CD4-positive, alpha-beta T cell treated with Interleukin-4 for 1 hour (primary cell): ENCODE data around the gene SPTBN5.

ENCODE experiments used
- DNase-seq, 2 donors: peaks; one replicate each; pipeline ENCODE4 v3.0.0-alpha.2; 2020 to 2022

Gene SPTBN5

DNA sequence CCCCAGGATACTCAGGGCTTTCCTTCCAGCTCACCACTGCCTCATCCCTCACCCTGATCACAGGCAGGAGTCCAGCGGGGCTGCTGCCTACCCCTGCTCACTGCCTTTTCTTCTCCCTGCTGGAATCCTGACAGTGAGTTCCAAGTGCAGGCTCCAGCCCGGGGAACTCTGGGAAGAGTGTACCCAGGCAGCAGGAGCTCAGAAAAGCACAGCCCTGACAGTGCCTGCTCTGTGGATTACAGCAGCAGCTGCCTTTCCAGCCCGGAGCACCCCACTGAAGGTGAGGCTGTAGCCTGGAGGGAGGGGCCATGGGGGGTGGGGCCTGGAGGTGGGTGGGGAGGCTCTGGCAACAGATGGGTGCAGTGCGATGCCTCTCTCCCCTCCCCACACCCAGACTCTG is 72.0 kb downstream of the SPTBN5 start:
- DNase-seq, result no peak

- DNase-seq, result no peak
Observed at GRCh38 chr15:41820791-41821423, 72.9 kb downstream of the SPTBN5 start.

DNA sequence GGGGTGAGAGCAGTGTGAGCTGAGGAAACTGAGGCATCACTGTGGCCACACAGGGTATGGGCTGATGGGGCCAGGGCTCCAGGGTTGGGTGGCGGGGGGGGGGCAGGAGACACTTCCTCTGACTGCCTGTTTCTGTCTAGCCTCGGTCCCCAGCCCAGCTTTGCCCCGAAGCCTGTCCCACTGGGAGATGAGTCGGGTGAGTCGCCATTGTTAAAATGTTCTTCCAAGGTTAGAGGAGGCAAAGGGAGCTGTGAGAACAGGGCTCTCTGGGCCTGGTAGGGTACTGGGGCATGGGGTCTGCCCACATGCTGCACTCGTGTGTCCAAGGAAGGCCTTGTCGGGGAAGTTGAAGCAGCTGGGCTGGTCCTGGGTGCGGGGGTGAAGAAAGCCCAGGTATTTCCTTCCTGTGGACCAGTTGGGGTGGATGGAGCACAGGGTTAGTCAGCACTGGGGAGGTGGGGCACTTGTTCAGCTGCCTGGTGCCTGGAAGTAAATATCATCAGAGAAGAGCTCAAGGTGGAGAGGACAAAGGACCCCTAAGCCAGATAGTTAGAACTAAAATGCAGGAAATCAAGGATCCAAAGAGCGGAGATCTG is 74.3 kb downstream of the SPTBN5 start:
- DNase-seq, result no peak

- DNase-seq, result no peak
Observed at GRCh38 chr15:41817781-41818180, 76.1 kb downstream of the SPTBN5 start.

DNA sequence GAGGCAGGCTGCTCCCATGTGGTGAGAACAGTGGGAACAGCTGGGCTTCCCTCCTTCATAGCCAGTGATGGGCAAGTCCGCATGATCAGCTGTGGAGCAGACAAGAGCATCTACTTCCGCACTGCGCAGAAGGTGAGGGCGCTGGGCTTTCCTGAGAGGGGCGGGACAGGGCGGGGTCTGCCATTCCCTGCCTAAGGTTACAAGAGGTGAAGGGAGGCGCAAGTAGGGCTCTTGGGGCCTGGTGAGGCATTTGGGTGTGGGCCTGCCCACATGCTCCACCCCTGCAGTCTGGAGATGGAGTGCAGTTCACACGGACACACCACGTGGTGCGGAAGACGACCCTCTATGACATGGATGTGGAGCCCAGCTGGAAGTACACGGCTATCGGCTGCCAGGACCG is 76.5 kb downstream of the SPTBN5 start:
- no peak for DNase-seq

DNA sequence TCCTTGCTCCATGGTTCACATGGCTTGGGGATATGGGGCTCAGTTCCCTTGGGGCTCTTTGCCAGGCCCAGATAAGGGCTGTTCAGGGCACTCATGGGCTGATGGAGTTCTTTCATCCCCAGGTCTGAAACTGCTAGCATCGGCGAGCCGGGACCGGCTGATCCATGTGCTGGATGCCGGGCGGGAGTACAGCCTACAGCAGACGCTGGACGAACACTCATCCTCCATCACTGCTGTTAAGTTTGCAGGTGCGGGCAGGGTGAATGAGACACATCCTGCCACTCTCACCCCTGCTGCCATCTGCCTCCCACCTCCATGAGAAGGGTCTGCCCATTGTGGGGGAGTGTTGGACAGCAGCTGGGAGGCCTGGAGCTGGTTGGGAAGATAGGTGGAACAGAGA is 77.1 kb downstream of the SPTBN5 start:
- DNase-seq, result no peak

- no peak for DNase-seq
Observed at GRCh38 chr15:41814534-41814933, 79.3 kb downstream of the SPTBN5 start.

DNA sequence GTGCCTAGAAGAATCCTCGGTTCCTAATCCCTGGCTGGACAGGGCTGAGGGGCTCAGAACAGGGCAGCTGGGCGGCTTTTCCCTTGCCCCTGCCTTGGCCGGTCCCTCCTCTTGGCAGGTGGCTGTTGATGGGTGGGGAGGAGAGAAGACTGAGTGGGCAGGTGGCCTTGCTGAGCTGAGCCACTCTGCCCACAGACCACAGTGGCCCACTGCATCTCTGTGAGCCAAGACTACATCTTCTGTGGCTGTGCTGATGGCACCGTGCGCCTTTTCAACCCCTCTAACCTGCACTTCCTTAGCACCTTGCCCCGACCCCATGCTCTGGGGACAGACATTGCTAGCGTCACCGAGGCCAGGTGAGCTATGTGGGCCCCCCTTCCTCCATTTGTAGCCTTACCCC is 80.4 kb downstream of the SPTBN5 start:
- DNase-seq, result no peak

GRCh38 chr15:41812820-41813375 is 81.0 kb downstream of the SPTBN5 start:
- DNase-seq, result no peak

GRCh38 chr15:41811432-41812195 is 82.2 kb downstream of the SPTBN5 start:
- DNase-seq, result peak; percentile 76 to 80

DNA sequence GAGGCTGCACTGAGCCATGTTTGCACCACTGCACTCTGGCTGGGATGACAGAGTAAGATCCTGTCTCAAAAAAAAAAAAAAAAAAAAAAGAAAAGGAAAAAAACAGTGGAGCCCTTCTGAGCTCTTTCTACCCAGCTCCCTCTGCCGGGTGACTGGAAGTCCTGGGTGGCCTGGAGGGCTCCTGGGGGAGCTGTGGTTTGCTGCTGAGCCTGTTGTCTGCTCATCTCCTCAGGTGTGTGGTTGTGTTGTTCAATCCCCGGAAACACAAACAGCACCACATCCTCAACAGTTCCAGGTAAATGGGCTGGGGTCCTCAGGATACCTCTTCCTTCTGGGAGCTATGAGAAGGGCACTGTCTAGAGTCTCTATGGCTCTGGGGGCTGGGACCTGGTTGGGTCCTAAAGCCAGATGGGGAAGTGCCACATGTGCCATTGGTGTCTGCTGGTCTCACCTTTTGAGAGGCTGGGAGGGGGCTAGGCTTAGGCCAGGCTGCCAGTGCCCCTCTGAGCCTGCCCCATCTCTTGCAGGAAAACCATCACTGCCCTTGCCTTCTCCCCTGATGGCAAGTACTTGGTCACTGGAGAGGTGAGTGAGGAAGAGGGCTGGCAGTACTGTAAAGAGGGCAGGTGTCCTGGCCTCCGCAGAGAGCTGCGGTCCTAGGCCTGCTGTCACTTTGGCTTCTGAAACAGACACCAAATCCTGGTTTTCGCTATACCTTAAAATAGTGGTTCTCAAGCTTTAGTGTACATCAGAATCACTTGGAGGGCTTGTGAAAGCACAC is 83.0 kb downstream of the SPTBN5 start:
- no peak for DNase-seq

DNA sequence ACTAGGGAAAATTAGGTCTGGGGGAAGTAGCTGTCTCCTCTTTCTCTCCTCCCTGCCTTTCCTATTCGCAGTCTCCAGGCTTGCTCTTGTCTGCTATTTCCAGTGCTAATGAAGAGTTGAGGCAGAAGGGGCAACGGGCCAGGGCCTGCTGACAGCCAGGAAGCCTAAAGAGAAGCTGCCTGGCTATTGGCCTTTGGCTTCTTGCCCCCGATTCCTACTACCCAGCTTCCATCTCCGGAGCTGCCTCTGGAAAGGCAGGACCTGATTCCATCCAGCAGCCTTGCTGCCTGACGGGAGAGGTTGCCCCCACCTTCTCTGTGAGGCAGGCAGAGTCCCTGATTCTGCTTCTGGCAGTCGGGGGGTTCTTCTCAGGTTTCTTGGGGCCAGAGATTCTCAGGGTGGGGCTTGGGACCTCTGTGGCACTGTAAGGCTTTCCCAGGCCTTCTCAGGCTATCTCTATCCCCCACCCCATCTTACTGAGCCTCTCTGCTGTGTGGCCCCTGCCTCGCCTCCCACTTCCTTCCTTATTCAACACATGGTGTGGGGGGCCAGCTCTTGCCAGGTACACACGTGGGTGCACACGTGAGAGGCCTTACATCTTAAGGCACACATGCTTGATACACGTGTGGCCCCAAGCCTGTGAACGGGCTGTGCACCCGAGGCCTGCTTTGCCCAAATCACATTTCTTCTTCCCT is 84.2 kb downstream of the SPTBN5 start:
- DNase-seq, result no peak

DNA sequence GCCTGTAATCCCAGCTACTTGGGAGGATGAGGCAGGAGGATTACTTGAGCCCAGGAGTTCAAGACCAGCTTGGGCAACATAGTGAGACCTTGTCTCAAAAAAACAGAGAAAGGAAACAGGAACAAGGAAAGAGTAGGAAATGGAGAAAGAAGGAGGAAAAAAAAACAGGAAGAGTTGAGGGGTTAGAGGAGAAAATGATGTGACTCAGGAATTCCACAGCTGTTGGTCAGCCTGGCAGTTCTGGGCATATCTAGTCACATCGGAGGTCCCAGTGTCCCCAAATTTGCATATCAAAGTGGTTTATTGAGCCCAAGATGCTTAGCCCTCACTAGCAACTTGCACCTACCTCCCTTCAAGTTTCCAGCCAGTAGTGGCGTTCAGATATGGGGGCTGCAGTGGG is 84.7 kb downstream of the SPTBN5 start:
- DNase-seq, result no peak

DNA sequence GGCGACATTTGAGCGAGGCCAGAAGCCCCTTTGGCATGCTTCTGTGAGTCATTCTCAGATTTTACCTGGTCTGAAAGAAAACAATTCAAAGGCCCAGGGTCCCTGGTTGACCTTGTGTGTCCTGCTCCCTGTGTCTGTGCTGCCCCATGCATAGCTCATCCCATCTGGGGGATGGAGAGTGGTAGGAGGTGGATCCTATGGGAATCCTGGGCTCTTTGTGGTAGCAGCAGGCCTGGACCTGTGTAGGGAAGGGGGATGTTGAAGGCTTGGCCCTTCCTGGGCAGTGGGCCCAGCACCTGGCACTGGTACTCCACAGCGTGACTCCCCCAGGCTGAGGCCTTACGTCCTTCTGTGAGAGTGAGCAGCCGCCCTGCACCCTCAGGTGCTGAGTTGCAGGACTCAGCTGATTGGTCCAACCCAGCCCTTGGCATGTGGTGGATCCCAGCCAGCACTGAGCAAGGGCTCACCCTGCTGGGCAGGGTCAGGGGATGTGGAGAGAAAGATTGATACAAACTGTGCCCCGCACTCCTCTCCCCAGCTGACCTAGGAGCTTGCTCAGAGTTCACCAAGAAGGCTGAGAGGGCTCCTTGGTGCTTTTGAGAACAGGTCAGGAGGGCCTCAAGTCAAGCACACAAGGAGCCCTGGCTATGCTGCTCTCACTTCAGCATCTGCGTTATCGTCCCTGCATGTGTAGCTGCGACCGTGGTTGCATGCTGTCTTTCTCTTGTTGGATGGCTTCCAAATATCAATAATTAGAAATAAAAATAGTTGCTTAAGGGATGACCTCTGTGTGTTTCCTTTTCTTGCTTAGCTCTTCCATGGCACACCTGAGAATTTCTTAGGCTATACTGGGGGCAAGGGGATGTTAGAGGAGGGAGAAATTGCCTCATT is 87.3 kb downstream of the SPTBN5 start:
- DNase-seq, result no peak

DNA sequence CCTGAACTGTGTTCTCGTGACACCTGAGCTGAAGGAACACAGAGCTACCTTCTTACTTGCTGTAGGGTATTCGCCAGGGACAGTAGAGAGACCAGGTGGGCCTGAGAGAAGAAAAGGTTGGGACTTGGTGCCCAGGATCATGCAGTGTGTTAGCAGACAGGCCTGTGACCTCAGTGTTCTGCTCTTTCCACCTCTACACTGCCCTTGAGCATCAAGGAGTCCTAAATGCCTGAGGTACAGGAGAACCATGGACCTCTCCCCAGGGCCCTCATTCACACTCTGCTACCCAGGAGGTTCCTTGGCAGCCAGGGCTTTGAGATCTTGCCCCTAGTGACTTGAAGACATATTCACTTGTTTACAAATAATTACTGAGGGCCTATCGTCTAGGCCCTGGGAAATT is 88.1 kb downstream of the SPTBN5 start:
- DNase-seq, result no peak

- DNase-seq, result no peak
Observed at GRCh38 chr15:41804916-41805666, 88.8 kb downstream of the SPTBN5 start.

GRCh38 chr15:41804361-41804760 is 89.5 kb downstream of the SPTBN5 start:
- DNase-seq, result no peak

DNA sequence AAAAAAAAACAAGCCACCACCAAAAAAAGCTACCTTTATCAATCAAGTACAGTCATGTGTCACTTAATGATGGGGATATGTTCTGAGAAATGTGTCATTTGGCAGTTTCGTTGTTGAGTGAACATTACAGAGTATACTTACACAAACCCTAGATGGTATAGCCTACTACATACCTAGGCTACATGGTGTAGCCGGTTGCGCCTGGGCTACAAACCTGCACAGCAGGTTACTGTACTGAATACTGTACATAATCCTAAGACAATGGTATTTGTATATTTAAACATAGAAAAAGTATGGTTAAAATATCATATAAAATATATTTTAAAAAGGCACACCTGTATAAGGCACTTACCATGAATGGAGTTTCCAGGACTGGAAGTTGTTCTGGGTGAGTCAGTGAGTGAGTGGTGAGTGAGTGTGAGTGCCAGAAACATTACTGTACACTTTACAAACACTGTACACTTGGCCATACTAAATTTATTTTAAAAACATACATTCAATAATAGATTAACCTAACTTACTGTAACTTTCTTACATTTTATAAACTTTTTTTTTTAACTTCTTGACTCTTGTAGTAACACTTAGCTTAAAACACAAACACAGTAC is 91.9 kb downstream of the SPTBN5 start:
- no peak for DNase-seq

GRCh38 chr15:41801185-41801584 is 92.7 kb downstream of the SPTBN5 start:
- DNase-seq, result no peak

GRCh38 chr15:41799488-41799805 is 94.4 kb downstream of the SPTBN5 start:
- DNase-seq, result no peak
